Raji (cell line): ENCODE results near the gene SLC16A13.

ENCODE experiments used
- POLR2A ChIP-seq: IDR thresholded peaks from 2 replicates; pipeline ENCODE4 v1.6.1; 2011; ENCODE audit warnings: low read depth, low read length, control low read depth; ENCODE audit not compliant: insufficient read depth

SLC16A13 gene

GRCh38 chr17:7004398-7005253, 31.2 kb upstream of the SLC16A13 start:
- TF ChIP-seq POLR2A: no peak

GRCh38 chr17:7005716-7006115, 30.1 kb upstream of the SLC16A13 start:
- TF ChIP-seq POLR2A: no peak

- TF ChIP-seq POLR2A: no peak
Observed at GRCh38 chr17:7007143-7007542, 28.7 kb upstream of the SLC16A13 start.

DNA sequence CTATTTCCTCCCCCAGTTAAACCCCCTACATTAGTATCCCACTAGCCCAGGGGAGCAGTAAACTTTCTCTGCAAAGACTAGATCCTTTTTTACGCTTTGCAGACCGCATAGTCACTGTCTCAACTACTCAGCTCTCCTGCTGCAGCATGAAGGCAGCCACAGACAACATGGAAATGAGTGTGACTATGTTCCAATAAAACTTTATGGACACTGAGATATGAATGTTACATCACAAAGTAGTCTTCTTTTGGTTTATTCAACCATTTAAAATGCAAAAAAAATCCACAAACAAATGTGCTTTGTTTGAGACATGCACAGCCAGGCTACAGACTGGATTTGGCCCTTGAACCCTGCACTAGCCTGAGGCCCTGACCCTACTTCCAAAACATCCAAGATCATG, 25.3 kb upstream of the SLC16A13 start:
- TF ChIP-seq POLR2A: no peak

GRCh38 chr17:7011415-7011814, 24.4 kb upstream of the SLC16A13 start:
- TF ChIP-seq POLR2A: no peak

DNA sequence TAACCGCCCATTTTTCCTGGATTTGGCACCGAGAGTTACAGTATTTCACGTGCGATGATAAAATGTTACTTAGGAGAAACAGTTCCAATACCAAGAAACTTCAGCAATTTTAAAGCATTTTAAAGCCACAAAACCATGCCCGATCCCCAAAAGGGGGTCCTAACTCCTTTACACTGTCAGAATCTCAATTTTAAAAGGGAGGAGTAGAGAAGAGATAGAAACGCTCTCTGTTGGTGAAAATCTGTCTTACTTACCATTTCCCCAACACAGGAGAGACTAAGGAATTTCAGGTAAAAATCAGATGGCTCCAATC, 23.9 kb upstream of the SLC16A13 start:
- TF ChIP-seq POLR2A: no peak

GRCh38 chr17:7014261-7014994, 21.4 kb upstream of the SLC16A13 start:
- TF ChIP-seq POLR2A: peak; percentile 76

GRCh38 chr17:7014995-7015958, 20.5 kb upstream of the SLC16A13 start:
- peak; percentile 35; the same call in 1 of the 2 replicates for TF ChIP-seq POLR2A

DNA sequence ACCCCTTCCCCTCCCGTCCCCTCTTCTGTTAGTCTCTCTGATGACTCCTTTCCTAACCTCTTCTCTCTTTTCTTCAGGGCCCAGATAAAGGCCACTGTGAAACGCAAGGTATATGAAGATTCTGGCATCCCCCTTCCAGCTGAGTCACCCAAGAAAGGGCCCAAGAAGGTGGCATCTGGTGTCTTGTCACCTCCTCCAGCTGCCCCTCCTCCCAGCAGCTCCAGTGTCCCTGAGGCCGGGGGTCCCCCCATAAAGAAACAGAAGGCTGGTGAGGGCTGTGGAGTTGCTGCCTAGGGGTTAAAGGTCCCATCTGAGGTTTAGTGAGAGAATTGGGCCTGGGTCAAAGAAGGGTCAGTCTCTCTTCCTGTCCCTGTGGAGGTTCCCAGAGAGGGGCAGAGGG, 19.4 kb upstream of the SLC16A13 start:
- TF ChIP-seq POLR2A: no peak

GRCh38 chr17:7016886-7017826, 18.7 kb upstream of the SLC16A13 start:
- no peak for TF ChIP-seq POLR2A

DNA sequence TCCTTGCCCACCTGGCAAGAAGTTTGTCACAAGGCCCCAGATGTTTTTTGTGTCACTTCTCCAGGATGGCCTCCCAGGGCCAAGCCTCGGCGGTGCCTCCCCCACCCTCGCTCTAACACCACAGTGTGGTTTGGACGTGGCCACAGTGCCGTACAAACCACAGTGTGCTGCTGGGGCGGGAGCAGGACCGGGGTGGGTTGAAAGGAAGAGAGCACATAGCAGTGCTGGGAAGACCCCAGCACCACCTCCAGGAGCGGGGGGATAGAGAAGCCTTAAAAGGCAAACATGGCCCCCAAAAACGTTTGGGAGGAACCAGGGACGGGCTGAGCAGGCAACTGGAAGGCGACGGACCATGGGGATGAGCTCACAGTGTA, 18.0 kb upstream of the SLC16A13 start:
- TF ChIP-seq POLR2A: no peak

DNA sequence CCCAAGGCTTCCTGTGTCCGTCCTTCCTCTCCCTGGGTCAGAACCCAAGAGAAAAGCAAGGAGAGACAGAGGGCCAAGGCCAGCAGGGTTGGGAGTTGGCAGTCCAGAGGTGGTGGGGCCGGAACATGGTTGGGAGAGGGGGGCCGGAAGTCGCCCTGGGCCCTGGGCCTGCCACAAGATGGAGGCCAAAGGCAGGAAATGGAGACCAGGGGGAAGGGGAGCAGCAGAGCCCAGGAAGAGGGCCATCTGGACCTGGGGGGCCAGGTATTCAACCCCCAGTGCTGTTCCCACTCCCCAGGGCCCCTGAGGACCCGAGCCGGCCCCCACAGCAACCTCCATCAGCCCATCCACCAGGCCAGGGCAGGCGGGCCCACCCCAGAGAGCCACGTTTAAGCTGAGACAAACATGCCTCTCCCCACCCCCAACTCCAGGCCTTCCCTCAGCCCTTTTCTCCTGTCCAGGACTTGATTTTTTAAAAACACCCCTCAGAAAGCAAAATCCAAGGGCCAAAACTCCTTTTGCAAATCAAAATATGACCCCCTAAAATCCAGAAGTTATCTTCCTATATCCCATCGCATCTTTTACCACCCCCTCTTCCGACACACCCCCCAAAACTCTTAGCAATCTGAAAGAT, 17.4 kb upstream of the SLC16A13 start:
- TF ChIP-seq POLR2A: no peak

DNA sequence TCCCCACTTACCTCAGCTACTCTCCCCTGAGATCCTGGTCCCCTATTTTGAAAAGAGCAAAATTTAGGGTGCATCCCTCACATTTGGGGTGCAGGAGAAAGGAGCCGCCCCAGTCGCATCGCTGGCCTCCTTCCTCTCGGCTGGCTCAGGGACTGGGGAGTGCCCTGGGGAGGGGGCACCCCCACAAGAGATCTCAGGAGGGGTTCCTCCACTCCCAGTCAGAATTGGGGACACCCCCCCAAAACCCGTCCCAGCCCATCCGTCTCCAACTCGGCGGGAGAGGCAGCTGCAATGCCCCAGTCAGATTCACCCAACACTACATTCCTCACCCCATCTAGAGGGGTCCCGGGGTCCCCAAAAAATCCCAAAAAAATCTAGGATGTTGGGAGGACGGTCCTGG, 16.4 kb upstream of the SLC16A13 start:
- no peak for TF ChIP-seq POLR2A
